HL-60 (cell line): ENCODE measurements around the gene AHCTF1.

ENCODE experiments used
- DNase-seq, 2 experiments: peaks; one replicate each; pipeline ENCODE4 v3.0.0-alpha.2; 2010 to 2020; ENCODE audit warnings: low read depth in 1 of 2, low spot score in 1 of 2
- H3K27ac ChIP-seq: fragments of 250-450 bp; sonication (Bioruptor Pico); replicated peaks from 2 replicates; pipeline ENCODE4 v1.5.1; 2020; ENCODE audit warnings: mild to moderate bottlenecking, moderate library complexity
- H3K27me3 ChIP-seq: fragments of 250-450 bp; sonication (Bioruptor Pico); 2 replicates; pipeline ENCODE4 v1.5.1; 2021; ENCODE audit warnings: mild to moderate bottlenecking, moderate library complexity; ENCODE audit not compliant: insufficient read depth, poor library complexity, severe bottlenecking
- H3K4me3 ChIP-seq: replicated peaks from 2 replicates; pipeline ENCODE4 v1.5.1; 2011; ENCODE audit warnings: mild to moderate bottlenecking, control low read depth, low read length; ENCODE audit not compliant: insufficient read depth
- GABPA ChIP-seq: IDR thresholded peaks from 2 replicates; pipeline ENCODE4 v1.6.1; 2012; ENCODE audit warnings: low read depth
- POLR2AphosphoS5 ChIP-seq: IDR thresholded peaks from 2 replicates; pipeline ENCODE4 v1.6.1; 2012; ENCODE audit warnings: low read depth
- SPI1 ChIP-seq: IDR thresholded peaks from 2 replicates; pipeline ENCODE4 v1.6.1; 2012; ENCODE audit warnings: low read depth, mild to moderate bottlenecking, borderline replicate concordance
- TF ChIP-seq, protein P1 (sequence below): IDR thresholded peaks from one replicate; pipeline ENCODE4 v1.5.1; 2011; ENCODE audit warnings: low read length, control low read depth, inconsistent platforms; ENCODE audit not compliant: insufficient read depth
- TF ChIP-seq, protein P2 (sequence below): IDR thresholded peaks from 2 replicates; pipeline ENCODE4 v1.6.1; 2012; ENCODE audit warnings: low read depth; ENCODE audit not compliant: insufficient replicate concordance

AHCTF1 gene

DNA sequence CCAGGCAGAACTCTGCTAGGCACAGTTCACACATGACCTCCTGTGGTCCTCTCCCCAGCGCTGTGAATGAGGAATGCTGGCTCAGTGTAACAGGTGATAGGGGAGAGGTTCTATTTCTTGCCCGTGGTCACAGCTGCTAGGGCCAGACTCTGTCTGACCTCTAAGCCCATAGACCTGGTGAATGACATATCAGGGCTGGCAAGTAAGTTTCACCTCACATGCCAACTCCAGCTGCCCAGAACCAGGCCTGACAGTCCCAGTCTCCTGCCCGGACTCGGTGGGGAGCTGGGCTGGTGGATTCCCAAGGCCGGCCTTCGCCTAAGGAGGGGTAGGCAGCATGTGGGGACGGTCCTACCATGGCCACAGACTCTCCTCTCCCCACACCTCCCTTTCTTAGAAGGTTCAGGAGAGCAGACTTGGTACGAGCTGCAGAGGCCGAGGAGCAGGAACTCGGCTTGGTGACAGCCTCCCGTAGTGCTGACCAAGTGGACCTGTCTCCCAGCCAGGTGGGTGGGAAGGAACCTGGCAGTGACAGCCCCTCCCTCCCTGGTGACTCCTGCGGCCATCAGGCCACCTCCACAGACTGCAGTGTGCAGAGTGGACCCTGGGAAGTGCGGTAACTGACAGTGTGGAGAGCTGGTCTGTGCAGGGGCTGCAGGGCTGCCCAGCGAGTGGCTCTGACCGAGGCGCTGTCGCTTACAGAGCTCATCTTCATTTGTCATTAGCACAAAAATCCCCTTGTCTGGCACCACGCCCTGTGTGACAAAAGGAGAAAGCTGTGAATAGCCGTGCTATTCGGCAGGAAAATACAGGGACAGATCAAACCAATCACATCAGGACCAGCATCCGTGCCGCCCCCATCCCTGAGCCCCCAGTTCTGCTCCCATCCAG, 132.9 kb downstream of the AHCTF1 start:
- Histone ChIP-seq H3K27ac (no peak overlapping the region), H3K27me3 (no peaks in the 10 kb centered on the region), H3K4me3 (no peak overlapping the region)
- no peak for DNase-seq
- TF ChIP-seq, protein P1, sequence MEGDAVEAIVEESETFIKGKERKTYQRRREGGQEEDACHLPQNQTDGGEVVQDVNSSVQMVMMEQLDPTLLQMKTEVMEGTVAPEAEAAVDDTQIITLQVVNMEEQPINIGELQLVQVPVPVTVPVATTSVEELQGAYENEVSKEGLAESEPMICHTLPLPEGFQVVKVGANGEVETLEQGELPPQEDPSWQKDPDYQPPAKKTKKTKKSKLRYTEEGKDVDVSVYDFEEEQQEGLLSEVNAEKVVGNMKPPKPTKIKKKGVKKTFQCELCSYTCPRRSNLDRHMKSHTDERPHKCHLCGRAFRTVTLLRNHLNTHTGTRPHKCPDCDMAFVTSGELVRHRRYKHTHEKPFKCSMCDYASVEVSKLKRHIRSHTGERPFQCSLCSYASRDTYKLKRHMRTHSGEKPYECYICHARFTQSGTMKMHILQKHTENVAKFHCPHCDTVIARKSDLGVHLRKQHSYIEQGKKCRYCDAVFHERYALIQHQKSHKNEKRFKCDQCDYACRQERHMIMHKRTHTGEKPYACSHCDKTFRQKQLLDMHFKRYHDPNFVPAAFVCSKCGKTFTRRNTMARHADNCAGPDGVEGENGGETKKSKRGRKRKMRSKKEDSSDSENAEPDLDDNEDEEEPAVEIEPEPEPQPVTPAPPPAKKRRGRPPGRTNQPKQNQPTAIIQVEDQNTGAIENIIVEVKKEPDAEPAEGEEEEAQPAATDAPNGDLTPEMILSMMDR = no peak
- TF ChIP-seq, protein P2, sequence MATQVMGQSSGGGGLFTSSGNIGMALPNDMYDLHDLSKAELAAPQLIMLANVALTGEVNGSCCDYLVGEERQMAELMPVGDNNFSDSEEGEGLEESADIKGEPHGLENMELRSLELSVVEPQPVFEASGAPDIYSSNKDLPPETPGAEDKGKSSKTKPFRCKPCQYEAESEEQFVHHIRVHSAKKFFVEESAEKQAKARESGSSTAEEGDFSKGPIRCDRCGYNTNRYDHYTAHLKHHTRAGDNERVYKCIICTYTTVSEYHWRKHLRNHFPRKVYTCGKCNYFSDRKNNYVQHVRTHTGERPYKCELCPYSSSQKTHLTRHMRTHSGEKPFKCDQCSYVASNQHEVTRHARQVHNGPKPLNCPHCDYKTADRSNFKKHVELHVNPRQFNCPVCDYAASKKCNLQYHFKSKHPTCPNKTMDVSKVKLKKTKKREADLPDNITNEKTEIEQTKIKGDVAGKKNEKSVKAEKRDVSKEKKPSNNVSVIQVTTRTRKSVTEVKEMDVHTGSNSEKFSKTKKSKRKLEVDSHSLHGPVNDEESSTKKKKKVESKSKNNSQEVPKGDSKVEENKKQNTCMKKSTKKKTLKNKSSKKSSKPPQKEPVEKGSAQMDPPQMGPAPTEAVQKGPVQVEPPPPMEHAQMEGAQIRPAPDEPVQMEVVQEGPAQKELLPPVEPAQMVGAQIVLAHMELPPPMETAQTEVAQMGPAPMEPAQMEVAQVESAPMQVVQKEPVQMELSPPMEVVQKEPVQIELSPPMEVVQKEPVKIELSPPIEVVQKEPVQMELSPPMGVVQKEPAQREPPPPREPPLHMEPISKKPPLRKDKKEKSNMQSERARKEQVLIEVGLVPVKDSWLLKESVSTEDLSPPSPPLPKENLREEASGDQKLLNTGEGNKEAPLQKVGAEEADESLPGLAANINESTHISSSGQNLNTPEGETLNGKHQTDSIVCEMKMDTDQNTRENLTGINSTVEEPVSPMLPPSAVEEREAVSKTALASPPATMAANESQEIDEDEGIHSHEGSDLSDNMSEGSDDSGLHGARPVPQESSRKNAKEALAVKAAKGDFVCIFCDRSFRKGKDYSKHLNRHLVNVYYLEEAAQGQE = no peak
- TF ChIP-seq SPI1 = no peak
- TF ChIP-seq GABPA = no peak
- TF ChIP-seq POLR2AphosphoS5 = no peak

DNA sequence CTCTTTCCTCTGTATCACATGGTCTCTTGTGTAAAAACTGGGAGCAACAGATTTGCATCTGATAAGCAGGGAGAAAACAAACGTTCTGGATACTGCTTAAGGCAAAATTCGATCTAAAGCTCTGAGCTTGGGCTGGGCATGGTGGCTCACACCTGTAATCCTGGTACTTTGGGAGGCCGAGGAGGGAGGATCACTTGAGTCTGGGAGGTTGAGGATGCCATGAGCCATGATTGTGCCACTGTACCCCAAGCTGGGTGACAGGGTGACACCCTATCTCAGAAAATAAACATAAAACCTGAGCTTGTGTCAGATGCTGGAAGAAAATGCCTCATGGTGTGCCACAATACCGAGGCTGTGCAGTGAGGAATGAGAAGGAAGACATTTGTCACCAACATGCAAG, 133.6 kb downstream of the AHCTF1 start:
- no peaks in the 10 kb centered on the region for H3K27me3 ChIP-seq
- no peak overlapping the region for H3K4me3 ChIP-seq
- no peak for TF ChIP-seq SPI1
- TF ChIP-seq, protein P1 = no peak
- TF ChIP-seq, protein P2 = no peak
- TF ChIP-seq GABPA = no peak
- TF ChIP-seq POLR2AphosphoS5 = no peak
- H3K27ac ChIP-seq = no peak overlapping the region
- no peak for DNase-seq

GRCh38 chr1:246797597-246797996, 134.2 kb downstream of the AHCTF1 start:
- DNase-seq = no peak
- TF ChIP-seq, protein P2 = no peak
- no peaks in the 10 kb centered on the region for H3K27me3 ChIP-seq
- H3K4me3 ChIP-seq = no peak overlapping the region
- H3K27ac ChIP-seq = no peak overlapping the region
